ENCODE results near the gene NR6A1. TPM values are rescaled to one million over a fixed set of nuclear protein-coding genes. Genes with fewer than 3 reads are reported as not detected.

Gene NR6A1
- total and polyA plus RNA-seq, 2 experiments from 2014 or later, result 44.2 to 139 TPM

DNA sequence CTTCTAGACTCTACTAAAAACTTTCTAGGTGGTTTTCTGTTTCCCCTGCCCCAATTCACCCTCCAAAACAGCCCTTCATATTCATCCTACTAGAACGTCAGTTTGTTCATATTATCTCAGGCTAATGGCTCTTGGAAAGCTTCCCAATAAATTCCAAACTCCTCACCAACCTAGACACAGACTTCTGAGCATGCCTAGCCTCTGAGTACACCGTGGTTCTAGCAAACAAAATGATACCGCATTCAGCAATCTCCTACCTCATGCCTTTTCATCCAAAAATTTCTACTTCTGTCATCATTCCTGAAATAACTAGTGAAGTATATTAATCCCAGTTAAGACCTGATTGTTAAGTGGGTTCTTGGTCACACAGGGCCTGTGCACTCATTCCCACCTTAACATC is 217.4 kb downstream of the NR6A1 start (continued):
- TF ChIP-seq, protein P1, sequence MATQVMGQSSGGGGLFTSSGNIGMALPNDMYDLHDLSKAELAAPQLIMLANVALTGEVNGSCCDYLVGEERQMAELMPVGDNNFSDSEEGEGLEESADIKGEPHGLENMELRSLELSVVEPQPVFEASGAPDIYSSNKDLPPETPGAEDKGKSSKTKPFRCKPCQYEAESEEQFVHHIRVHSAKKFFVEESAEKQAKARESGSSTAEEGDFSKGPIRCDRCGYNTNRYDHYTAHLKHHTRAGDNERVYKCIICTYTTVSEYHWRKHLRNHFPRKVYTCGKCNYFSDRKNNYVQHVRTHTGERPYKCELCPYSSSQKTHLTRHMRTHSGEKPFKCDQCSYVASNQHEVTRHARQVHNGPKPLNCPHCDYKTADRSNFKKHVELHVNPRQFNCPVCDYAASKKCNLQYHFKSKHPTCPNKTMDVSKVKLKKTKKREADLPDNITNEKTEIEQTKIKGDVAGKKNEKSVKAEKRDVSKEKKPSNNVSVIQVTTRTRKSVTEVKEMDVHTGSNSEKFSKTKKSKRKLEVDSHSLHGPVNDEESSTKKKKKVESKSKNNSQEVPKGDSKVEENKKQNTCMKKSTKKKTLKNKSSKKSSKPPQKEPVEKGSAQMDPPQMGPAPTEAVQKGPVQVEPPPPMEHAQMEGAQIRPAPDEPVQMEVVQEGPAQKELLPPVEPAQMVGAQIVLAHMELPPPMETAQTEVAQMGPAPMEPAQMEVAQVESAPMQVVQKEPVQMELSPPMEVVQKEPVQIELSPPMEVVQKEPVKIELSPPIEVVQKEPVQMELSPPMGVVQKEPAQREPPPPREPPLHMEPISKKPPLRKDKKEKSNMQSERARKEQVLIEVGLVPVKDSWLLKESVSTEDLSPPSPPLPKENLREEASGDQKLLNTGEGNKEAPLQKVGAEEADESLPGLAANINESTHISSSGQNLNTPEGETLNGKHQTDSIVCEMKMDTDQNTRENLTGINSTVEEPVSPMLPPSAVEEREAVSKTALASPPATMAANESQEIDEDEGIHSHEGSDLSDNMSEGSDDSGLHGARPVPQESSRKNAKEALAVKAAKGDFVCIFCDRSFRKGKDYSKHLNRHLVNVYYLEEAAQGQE (IDR thresholded peaks at IDR 0.05; ENCODE audit: unreplicated experiment), result no peak
- no peak for TF ChIP-seq CREB1 (CRISPR knock-in tag; IDR thresholded peaks at IDR 0.05; ENCODE audit: low read depth)
- TF ChIP-seq ZNF114 (CRISPR knock-in tag; IDR thresholded peaks at IDR 0.05), result no peak

DNA sequence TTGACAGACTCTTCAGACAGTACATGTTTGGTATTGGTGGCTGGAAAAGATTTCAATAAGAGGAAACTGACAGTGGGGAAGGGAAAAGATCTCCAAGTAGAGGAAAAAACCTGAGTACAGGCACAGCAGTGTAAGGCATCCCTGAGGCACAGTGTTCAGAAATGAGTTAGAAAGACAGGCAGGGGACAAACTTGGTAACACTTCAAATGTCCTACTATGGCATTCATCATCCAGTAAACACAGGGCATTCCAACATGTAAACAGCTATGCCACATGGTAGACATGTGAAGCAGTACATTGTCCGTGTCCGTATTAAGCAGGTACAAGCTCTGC is 218.9 kb downstream of the NR6A1 start:
- peaks cover 11% of the 10 kb centered on the region; the same call in 1 of the 2 replicates for H3K4me1 ChIP-seq (ENCODE audit: insufficient read depth)
- DNase-seq (ENCODE audit: low spot score) (no peak), ATAC-seq (no peak; the same call in 2 of the 3 replicates)
- Mint-ChIP-seq H3K9me3 (no peaks in the 10 kb centered on the region), H3K27ac (no peak overlapping the region), H3K4me1 (peaks cover 21% of the 10 kb centered on the region), H3K4me3 (no peak overlapping the region), H3K36me3 (ENCODE audit: low read depth) (peaks cover 14% of the 10 kb centered on the region; the same call in 1 of the 3 replicates), H3K27me3 (ENCODE audit: insufficient read depth, low read depth, poor library complexity) (no peaks in the 10 kb centered on the region)
- no peak overlapping the region for H3K4me2 ChIP-seq
- H4K20me1 ChIP-seq (replicated peaks; ENCODE audit: insufficient read depth), result 0 out of 2 replicates have a peak, but pooled peaks cover 3% of the 10 kb centered on the region
- H3K27me3 ChIP-seq (ENCODE audit: insufficient read depth), result no peaks in the 10 kb centered on the region
- H3F3A ChIP-seq (replicated peaks; ENCODE audit: low read depth), result no peaks in the 10 kb centered on the region
- H3K36me3 ChIP-seq (ENCODE audit: insufficient read depth), result no peaks in the 10 kb centered on the region
- TF ChIP-seq EZH2phosphoT487 (IDR thresholded peaks at IDR 0.05; ENCODE audit: unreplicated experiment), result no peak
- TF ChIP-seq, protein P2, sequence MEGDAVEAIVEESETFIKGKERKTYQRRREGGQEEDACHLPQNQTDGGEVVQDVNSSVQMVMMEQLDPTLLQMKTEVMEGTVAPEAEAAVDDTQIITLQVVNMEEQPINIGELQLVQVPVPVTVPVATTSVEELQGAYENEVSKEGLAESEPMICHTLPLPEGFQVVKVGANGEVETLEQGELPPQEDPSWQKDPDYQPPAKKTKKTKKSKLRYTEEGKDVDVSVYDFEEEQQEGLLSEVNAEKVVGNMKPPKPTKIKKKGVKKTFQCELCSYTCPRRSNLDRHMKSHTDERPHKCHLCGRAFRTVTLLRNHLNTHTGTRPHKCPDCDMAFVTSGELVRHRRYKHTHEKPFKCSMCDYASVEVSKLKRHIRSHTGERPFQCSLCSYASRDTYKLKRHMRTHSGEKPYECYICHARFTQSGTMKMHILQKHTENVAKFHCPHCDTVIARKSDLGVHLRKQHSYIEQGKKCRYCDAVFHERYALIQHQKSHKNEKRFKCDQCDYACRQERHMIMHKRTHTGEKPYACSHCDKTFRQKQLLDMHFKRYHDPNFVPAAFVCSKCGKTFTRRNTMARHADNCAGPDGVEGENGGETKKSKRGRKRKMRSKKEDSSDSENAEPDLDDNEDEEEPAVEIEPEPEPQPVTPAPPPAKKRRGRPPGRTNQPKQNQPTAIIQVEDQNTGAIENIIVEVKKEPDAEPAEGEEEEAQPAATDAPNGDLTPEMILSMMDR (conservative IDR thresholded peaks at IDR 0.05; ENCODE audit: low read depth in 2 of 2), result no peak
- TF ChIP-seq, protein P1 (IDR thresholded peaks at IDR 0.05; ENCODE audit: unreplicated experiment), result no peak
- H3K4me3 ChIP-seq, result no peak overlapping the region
- H3K79me2 ChIP-seq (replicated peaks; ENCODE audit: insufficient read depth), result peaks cover 12% of the 10 kb centered on the region
- no peak overlapping the region for H2AFZ ChIP-seq
- H3K27ac ChIP-seq (ENCODE audit: low read depth), result peak overlapping the region; percentile 41; the same call in 1 of the 2 replicates
- no peaks in the 10 kb centered on the region for H3K9me2 ChIP-seq (ENCODE audit: insufficient read depth)
